ENCODE data around the gene CDH9.

DNA sequence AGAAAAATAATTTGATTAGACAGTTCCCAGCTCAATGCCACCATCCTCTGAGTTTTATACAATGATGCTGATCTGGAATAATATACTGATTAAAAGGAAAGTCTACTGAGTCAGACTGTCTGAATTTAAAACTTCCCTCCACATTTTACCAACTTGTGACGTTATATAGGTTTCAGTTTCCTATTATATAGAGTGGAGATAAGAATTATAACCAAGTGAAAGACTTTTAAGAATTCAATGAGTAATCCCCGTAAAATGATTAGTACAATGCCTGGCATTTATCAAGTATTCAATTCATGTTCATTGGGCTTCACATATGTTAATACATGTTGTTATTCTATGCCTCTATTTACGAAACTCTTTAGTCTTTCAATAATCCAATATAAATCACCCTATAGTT, 166.0 kb downstream of the CDH9 start:
- no peak for TF ChIP-seq ZNF146 (tag by site-specific recombination; IDR thresholded peaks at IDR 0.05)
- TF ChIP-seq, protein P1, sequence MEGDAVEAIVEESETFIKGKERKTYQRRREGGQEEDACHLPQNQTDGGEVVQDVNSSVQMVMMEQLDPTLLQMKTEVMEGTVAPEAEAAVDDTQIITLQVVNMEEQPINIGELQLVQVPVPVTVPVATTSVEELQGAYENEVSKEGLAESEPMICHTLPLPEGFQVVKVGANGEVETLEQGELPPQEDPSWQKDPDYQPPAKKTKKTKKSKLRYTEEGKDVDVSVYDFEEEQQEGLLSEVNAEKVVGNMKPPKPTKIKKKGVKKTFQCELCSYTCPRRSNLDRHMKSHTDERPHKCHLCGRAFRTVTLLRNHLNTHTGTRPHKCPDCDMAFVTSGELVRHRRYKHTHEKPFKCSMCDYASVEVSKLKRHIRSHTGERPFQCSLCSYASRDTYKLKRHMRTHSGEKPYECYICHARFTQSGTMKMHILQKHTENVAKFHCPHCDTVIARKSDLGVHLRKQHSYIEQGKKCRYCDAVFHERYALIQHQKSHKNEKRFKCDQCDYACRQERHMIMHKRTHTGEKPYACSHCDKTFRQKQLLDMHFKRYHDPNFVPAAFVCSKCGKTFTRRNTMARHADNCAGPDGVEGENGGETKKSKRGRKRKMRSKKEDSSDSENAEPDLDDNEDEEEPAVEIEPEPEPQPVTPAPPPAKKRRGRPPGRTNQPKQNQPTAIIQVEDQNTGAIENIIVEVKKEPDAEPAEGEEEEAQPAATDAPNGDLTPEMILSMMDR (tag by site-specific recombination; IDR thresholded peaks at IDR 0.05): no peak
- TF ChIP-seq, protein P2, sequence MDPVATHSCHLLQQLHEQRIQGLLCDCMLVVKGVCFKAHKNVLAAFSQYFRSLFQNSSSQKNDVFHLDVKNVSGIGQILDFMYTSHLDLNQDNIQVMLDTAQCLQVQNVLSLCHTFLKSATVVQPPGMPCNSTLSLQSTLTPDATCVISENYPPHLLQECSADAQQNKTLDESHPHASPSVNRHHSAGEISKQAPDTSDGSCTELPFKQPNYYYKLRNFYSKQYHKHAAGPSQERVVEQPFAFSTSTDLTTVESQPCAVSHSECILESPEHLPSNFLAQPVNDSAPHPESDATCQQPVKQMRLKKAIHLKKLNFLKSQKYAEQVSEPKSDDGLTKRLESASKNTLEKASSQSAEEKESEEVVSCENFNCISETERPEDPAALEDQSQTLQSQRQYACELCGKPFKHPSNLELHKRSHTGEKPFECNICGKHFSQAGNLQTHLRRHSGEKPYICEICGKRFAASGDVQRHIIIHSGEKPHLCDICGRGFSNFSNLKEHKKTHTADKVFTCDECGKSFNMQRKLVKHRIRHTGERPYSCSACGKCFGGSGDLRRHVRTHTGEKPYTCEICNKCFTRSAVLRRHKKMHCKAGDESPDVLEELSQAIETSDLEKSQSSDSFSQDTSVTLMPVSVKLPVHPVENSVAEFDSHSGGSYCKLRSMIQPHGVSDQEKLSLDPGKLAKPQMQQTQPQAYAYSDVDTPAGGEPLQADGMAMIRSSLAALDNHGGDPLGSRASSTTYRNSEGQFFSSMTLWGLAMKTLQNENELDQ (tag by site-specific recombination; IDR thresholded peaks at IDR 0.05; ENCODE audit: low read depth): no peak
- TF ChIP-seq ZNF10 (tag by site-specific recombination; IDR thresholded peaks at IDR 0.05): no peak
- TF ChIP-seq ZSCAN30 (tag by site-specific recombination; IDR thresholded peaks at IDR 0.05): no peak
- no peak for TF ChIP-seq ZNF473 (tag by site-specific recombination; IDR thresholded peaks at IDR 0.05)
- no peak for TF ChIP-seq ZSCAN23 (tag by site-specific recombination; IDR thresholded peaks at IDR 0.05)

Data from HEK293 (cell line).